Cardiac fibroblast (primary cell): Measurements from ENCODE around the gene METTL17.

Experiments used
- DNase-seq, 2 donors: peaks; one replicate each; pipeline versions ENCODE4 v3.0.0 to v3.0.0-alpha.2; 2010; ENCODE audit warnings: low read depth in 2 of 2
- H3K4me3 ChIP-seq, 2 donors: replicated peaks in 1 of 2; 1 replicate in 1 of 2; 2 replicates in 1 of 2; pipeline ENCODE4 v1.5.1; 2011; ENCODE audit warnings: low read depth in 2 of 2, low read length in 2 of 2, mild to moderate bottlenecking in 2 of 2, moderate library complexity in 1 of 2
- TF ChIP-seq, protein P1 (sequence below): IDR thresholded peaks from one replicate; pipeline ENCODE4 v1.5.1; 2011; ENCODE audit warnings: low read depth, mild to moderate bottlenecking, low read length, inconsistent platforms

METTL17 gene

DNA sequence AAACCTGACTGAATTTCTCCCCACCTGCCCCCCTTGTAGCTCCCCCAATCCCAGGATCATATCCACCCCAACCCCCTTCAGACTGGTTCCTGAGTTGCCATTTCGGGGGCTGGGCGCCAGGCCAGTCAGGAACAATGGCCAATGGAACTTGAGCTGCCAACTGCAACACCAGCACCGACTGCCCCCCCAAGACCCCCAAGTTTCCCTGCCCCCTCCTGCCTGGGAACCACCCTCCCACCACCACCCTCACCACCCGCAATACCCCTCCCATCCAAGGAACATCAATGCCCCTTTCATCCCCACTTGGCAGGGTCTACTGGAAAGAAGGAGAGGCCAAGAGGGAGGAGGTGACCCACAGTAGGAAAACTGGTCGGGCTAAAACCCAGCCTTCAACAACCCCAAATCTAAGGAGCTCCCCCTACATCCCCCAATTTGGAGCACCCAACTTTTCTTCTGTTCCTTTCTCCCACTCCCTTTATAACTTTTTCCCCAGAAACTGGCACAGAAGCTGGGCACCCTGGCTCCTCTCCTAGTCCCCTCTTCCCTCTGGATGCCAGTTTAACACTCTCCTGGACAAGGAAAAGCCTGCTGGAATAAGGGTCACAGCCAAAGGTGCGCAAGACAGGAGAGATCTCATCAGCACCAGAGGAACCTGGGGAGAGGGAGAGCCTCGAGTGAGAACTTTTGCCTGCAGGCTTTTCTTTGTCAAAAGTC lies 36.7 kb downstream of the METTL17 start:
- no peak for DNase-seq
- H3K4me3 ChIP-seq = no peak overlapping the region
- TF ChIP-seq, protein P1, sequence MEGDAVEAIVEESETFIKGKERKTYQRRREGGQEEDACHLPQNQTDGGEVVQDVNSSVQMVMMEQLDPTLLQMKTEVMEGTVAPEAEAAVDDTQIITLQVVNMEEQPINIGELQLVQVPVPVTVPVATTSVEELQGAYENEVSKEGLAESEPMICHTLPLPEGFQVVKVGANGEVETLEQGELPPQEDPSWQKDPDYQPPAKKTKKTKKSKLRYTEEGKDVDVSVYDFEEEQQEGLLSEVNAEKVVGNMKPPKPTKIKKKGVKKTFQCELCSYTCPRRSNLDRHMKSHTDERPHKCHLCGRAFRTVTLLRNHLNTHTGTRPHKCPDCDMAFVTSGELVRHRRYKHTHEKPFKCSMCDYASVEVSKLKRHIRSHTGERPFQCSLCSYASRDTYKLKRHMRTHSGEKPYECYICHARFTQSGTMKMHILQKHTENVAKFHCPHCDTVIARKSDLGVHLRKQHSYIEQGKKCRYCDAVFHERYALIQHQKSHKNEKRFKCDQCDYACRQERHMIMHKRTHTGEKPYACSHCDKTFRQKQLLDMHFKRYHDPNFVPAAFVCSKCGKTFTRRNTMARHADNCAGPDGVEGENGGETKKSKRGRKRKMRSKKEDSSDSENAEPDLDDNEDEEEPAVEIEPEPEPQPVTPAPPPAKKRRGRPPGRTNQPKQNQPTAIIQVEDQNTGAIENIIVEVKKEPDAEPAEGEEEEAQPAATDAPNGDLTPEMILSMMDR = no peak

DNA sequence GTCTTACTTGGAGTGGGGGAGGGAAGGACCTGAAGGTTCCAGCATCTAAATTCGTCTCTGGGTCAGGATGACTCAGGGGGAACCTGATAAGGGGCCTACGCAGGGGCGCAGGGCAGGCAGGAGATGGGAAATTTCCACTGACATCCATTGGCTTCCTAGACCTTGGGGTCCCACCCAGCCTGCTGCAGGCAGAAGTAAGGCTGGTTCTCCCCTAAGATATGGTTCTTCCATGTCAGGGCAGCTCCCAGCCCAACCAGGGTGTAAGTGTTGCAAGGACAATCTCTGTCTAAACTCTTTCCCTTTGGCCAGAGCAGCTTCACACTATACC lies 37.2 kb downstream of the METTL17 start:
- TF ChIP-seq, protein P1 = no peak

DNA sequence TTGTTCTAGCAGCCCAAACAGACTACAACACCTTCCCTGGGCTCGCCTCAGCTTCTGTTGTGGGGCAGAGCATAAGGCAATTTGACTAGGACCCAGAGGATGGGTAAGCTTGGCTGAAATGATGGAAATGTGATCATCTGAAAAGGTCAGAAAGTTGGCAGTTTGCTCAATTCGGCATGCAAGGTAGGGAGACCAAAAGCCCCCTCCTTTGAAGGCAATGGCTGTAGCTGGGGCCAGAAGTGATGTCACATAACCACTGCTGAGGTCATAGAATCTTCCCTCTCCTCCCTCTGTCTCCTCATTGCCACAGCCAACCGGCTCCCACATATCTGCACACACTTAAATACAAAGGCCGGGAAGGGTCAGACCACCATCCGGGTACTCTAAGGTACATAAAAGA lies 40.1 kb downstream of the METTL17 start, which contains the start of gene TPPP2:
Gene TPPP2 (plus strand): TSS at position 301 of the 400 bp plus-strand sequence. CDS start 365 bp downstream, outside the sequence.
- no peak for DNase-seq
- H3K4me3 ChIP-seq = no peak within 1 kb of the TSS

More for the DNA sequence above, 37.2 kb downstream of the METTL17 start:
- no peak overlapping the region for H3K4me3 ChIP-seq
- DNase-seq = peak in 1 of 2 donors; percentile 38

DNA sequence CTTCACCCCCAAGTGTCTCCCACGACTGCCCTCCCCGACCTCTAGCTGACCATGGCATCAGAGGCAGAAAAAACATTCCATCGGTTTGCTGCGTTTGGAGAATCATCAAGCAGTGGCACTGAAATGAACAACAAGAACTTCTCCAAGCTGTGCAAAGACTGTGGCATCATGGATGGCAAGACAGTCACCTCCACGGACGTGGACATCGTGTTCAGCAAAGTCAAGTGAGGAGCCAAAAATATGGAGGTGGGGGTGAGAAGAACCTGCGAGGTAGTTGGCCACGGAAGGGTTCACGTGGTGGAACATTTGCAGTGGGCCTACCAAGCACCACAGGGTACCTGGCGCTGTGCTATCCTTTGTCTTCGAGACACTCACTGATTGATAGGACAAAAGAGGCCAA lies 40.8 kb downstream of the METTL17 start:
- no peak overlapping the region for H3K4me3 ChIP-seq
- no peak for DNase-seq
- TF ChIP-seq, protein P1 = no peak

More for the DNA sequence above, 40.1 kb downstream of the METTL17 start, which contains the start of gene TPPP2:
- TF ChIP-seq, protein P1 = no peak

DNA sequence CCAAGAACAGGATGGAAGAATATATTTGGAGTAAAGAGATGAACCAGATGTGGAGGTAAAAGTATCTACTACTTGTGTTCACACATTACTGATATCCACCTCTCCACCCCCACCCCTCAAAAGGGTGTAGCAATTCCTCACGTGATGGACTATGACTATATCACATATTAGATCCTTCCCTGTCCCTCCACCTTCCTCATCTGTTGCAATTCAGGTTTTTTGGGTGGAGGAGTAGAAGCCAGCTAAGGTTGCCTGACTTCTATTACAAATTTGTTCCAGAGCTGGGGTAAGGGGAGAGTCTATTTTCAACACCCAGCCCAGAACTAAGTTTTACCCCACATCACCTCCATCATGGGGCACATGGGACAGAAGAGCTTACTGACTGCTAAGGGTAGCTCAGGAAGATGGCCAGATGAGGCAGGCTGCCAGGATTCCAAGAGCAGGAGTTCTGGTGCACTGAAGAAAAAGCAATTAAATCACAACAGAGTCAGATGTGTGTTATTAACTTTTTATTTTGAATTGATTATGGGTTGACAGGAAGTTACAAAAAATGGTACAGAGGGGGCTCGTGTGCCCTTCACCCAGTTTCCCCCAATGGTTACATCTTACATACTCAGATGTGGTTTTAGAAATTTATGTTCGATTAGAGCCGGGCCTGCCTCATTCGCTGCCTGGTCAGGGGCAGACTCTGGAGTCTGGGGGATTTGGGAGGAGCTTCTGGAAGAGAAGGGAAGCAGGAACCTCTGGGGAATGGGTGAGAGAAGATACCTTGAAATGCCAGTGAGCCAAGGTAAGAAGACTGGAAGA lies 42.7 kb downstream of the METTL17 start:
- TF ChIP-seq, protein P1 = no peak
- no peak overlapping the region for H3K4me3 ChIP-seq
- DNase-seq = no peak

- TF ChIP-seq, protein P1 = no peak
- no peak for DNase-seq
- no peak overlapping the region for H3K4me3 ChIP-seq
Observed at GRCh38 chr14:21033133-21033698, 43.4 kb downstream of the METTL17 start.
